Right lobe of liver (tissue), 4 donors: ENCODE data around the gene CPNE4.

Experiments used
- POLR2A ChIP-seq: fragments of 450-650 bp; IDR thresholded peaks from one replicate; pipeline ENCODE4 v1.6.1; 2017; ENCODE audit warnings: antibody characterized with exemption, mild to moderate bottlenecking
- TF ChIP-seq, protein P1 (sequence below), 4 donors: fragments of 200-600 bp in 3 of 4; fragments of 450-650 bp in 1 of 4; IDR thresholded peaks; one replicate each; pipeline versions ENCODE4 v1.5.1 to v1.8.0; 2016 to 2022; ENCODE audit warnings: antibody characterized with exemption in 4 of 4, mild to moderate bottlenecking in 2 of 4
- donor health status: DM: no; HTN: no; CAD: no.
- donor health status: DM: no; HTN: no; CAD: no.
- donor health status: DM: no; HTN: yes; CAD: no.

DNA sequence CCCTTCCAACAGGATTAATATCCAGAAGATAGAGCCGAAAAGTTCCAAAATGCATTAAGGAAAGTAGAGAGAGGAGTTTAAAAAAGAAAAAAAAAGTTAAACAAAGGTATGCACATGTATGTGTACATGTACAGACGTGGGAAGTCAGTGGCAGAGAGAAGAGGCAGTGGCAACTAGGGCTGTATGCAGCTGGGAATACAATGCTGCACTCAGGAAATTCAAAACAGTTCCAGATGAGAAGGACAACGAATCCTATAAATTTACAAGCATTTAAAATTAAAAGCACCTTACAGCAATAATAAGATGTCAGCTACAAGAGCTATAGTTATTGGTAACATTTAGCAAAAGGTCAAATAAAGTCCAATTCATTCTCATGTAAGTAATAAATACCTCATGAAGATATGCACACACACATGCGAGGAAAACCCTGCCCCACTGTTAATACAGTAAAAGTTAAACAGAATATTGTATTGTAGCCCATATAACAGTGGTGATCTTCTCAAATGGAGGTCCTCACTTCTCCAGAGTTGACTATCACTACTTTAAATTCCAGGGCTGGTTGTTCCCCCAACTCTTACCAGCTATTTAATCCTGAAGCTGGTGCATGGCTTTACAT is 550.2 kb downstream of the CPNE4 start:
- TF ChIP-seq, protein P1, sequence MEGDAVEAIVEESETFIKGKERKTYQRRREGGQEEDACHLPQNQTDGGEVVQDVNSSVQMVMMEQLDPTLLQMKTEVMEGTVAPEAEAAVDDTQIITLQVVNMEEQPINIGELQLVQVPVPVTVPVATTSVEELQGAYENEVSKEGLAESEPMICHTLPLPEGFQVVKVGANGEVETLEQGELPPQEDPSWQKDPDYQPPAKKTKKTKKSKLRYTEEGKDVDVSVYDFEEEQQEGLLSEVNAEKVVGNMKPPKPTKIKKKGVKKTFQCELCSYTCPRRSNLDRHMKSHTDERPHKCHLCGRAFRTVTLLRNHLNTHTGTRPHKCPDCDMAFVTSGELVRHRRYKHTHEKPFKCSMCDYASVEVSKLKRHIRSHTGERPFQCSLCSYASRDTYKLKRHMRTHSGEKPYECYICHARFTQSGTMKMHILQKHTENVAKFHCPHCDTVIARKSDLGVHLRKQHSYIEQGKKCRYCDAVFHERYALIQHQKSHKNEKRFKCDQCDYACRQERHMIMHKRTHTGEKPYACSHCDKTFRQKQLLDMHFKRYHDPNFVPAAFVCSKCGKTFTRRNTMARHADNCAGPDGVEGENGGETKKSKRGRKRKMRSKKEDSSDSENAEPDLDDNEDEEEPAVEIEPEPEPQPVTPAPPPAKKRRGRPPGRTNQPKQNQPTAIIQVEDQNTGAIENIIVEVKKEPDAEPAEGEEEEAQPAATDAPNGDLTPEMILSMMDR (IDR thresholded peaks at IDR 0.05), result no peak
- TF ChIP-seq POLR2A, result no peak
